ENCODE results near the gene ITGAL.

- TF ChIP-seq, protein P1, sequence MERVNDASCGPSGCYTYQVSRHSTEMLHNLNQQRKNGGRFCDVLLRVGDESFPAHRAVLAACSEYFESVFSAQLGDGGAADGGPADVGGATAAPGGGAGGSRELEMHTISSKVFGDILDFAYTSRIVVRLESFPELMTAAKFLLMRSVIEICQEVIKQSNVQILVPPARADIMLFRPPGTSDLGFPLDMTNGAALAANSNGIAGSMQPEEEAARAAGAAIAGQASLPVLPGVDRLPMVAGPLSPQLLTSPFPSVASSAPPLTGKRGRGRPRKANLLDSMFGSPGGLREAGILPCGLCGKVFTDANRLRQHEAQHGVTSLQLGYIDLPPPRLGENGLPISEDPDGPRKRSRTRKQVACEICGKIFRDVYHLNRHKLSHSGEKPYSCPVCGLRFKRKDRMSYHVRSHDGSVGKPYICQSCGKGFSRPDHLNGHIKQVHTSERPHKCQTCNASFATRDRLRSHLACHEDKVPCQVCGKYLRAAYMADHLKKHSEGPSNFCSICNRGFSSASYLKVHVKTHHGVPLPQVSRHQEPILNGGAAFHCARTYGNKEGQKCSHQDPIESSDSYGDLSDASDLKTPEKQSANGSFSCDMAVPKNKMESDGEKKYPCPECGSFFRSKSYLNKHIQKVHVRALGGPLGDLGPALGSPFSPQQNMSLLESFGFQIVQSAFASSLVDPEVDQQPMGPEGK (CRISPR knock-in tag; IDR thresholded peaks at IDR 0.05; ENCODE audit: borderline replicate concordance): no peak
- no peak for TF ChIP-seq RARB (CRISPR knock-in tag; IDR thresholded peaks at IDR 0.05)
- no peak for TF ChIP-seq ZFP30 (CRISPR knock-in tag; IDR thresholded peaks at IDR 0.05)
- no peak for TF ChIP-seq ARNTL (CRISPR knock-in tag; IDR thresholded peaks at IDR 0.05; ENCODE audit: borderline replicate concordance, low read depth)
Observed at GRCh38 chr16:30556125-30556473, 83.6 kb downstream of the ITGAL start.

Data from SK-N-SH treated with all-trans-retinoic acid at 6 μM for 48 hours (cell line).